G401.6 (cell line): Measurements from ENCODE around the gene MAPK8.

Experiments
- FAIRE-seq: peaks from 2 replicates; lab custom pipeline; 2012; peaks lifted over from hg19 to GRCh38; lab: Jason Lieb, UNC

Gene MAPK8

GRCh38 chr10:48463318-48464003, 157.0 kb downstream of the MAPK8 start:
- no peak for FAIRE-seq

GRCh38 chr10:48464121-48464870, 157.8 kb downstream of the MAPK8 start:
- no peak for FAIRE-seq

- FAIRE-seq = no peak
These were observed 158.6 kb downstream of the MAPK8 start for GRCh38 chr10:48464871-48465736.

- FAIRE-seq = no peak
These were observed 159.5 kb downstream of the MAPK8 start for GRCh38 chr10:48465860-48466521.

GRCh38 chr10:48466611-48467240, 160.2 kb downstream of the MAPK8 start:
- FAIRE-seq = no peak

GRCh38 chr10:48467669-48468068, 161.2 kb downstream of the MAPK8 start:
- FAIRE-seq = no peak

- FAIRE-seq = no peak
These were observed 161.8 kb downstream of the MAPK8 start for GRCh38 chr10:48468130-48468790.

- FAIRE-seq = no peak
These were observed 162.5 kb downstream of the MAPK8 start for GRCh38 chr10:48468866-48469511.

GRCh38 chr10:48469516-48470020, 163.1 kb downstream of the MAPK8 start:
- no peak for FAIRE-seq

GRCh38 chr10:48470115-48470892, 163.8 kb downstream of the MAPK8 start:
- no peak for FAIRE-seq

GRCh38 chr10:48470893-48471805, 164.7 kb downstream of the MAPK8 start:
- FAIRE-seq = no peak

GRCh38 chr10:48472501-48473069, 166.1 kb downstream of the MAPK8 start:
- FAIRE-seq = no peak

- FAIRE-seq = no peak
These were observed 167.2 kb downstream of the MAPK8 start for GRCh38 chr10:48473704-48474103.

GRCh38 chr10:48474765-48475365, 168.4 kb downstream of the MAPK8 start:
- no peak for FAIRE-seq

GRCh38 chr10:48475943-48476278, 169.4 kb downstream of the MAPK8 start:
- no peak for FAIRE-seq

- no peak for FAIRE-seq
These were observed 170.0 kb downstream of the MAPK8 start for GRCh38 chr10:48476279-48476982.

- no peak for FAIRE-seq
These were observed 170.7 kb downstream of the MAPK8 start for GRCh38 chr10:48477141-48477540.
